Uterus (tissue), 4 donors: Measurements from ENCODE around the gene RAP1GDS1. TPM values are rescaled to one million over a fixed set of nuclear protein-coding genes. Genes with fewer than 3 reads are reported as not detected.
"Not testable (repeated sequence)": the region's sequence is repeated elsewhere in the genome, so short reads cannot be mapped to it uniquely, and the experiment has no call there.

Source experiments
- DNase-seq, 2 donors: peaks; one replicate each; pipeline ENCODE4 v3.0.0-alpha.2; 2019 to 2020
- H3K27ac ChIP-seq, 2 donors: fragments of 200-600 bp; sonication (generic); 1 replicate in 1 of 2; 2 replicates in 1 of 2; pipeline ENCODE4 v1.5.1; 2016 to 2018
- H3K27me3 ChIP-seq, 2 donors: fragments of 200-600 bp; sonication (generic); one replicate each; pipeline ENCODE4 v1.5.1; 2018 to 2019; ENCODE audit warnings: control low read depth in 1 of 2
- H3K36me3 ChIP-seq, 2 donors: fragments of 200-600 bp; sonication (generic); one replicate each; pipeline ENCODE4 v1.5.1; 2019; ENCODE audit warnings: control low read depth in 1 of 2
- H3K4me1 ChIP-seq, 2 donors: fragments of 200-600 bp; sonication (generic); one replicate each; pipeline ENCODE4 v1.5.1; 2018 to 2019; ENCODE audit warnings: control low read depth in 1 of 2
- H3K4me3 ChIP-seq, 2 donors: fragments of 200-600 bp; sonication (generic); 1 replicate in 1 of 2; 2 replicates in 1 of 2; pipeline ENCODE4 v1.5.1; 2018 to 2019; ENCODE audit warnings: mild to moderate bottlenecking in 1 of 2
- H3K9me3 ChIP-seq, 2 donors: fragments of 200-600 bp; sonication (generic); one replicate each; pipeline ENCODE4 v1.5.1; 2019; ENCODE audit warnings: control low read depth in 1 of 2
- POLR2A ChIP-seq, 2 donors: fragments of 450-650 bp; IDR thresholded peaks; one replicate each; pipeline ENCODE4 v1.6.1; 2016; ENCODE audit warnings: antibody characterized with exemption in 2 of 2, mild to moderate bottlenecking in 1 of 2, moderate library complexity in 1 of 2
- intact Hi-C: fragments of 100-400 bp; cut with DNase I; formaldehyde crosslinking; loops from one replicate; pipeline ENCODE4 v1.15.1; 2023; ENCODE audit warnings: low total_unique reads
- total RNA-seq, 4 donors: library from RNA; depleted of rRNA in 3 of 4; stranded (reverse); fragments of >200 nt in 3 of 4; gene quantifications; one replicate each; pipeline versions ENCODE4 v1.1.0 to v1.2.4, GENCODE V29; 2014 to 2023
- TF ChIP-seq, protein P1 (sequence below), 4 experiments: fragments of 200-600 bp in 2 of 4; fragments of 450-650 bp in 2 of 4; sonication (generic) in 2 of 4; IDR thresholded peaks; one replicate each; pipeline ENCODE4 v1.5.1; 2016 to 2019; ENCODE audit warnings: antibody characterized with exemption in 4 of 4, mild to moderate bottlenecking in 2 of 4, moderate library complexity in 1 of 4
- donor health status: DM: yes; HTN: yes; CAD: no.

RAP1GDS1 gene
- total RNA-seq, 4 donors from 2014 or later = 13.5 to 53.5 (median 42.0) TPM

DNA sequence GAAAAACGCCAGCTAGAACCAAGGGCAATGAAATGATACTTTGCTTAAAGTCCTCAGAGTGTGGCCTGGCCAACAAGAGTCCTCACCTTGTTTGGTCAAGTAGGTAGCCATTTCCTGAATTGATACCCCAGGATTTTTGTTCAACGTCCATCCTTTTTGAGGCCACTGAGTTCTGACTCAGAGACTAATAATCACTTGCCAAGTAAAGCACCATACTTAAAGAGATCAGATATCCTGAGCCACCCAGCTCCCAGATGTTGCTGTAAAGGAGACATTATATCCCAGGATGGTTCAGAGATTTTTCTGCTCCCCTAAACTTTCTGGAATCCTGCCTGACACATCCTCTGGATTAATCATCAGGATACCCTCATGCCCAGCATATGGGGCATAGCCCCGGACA lies 190.9 kb downstream of the RAP1GDS1 start:
- TF ChIP-seq, protein P1, sequence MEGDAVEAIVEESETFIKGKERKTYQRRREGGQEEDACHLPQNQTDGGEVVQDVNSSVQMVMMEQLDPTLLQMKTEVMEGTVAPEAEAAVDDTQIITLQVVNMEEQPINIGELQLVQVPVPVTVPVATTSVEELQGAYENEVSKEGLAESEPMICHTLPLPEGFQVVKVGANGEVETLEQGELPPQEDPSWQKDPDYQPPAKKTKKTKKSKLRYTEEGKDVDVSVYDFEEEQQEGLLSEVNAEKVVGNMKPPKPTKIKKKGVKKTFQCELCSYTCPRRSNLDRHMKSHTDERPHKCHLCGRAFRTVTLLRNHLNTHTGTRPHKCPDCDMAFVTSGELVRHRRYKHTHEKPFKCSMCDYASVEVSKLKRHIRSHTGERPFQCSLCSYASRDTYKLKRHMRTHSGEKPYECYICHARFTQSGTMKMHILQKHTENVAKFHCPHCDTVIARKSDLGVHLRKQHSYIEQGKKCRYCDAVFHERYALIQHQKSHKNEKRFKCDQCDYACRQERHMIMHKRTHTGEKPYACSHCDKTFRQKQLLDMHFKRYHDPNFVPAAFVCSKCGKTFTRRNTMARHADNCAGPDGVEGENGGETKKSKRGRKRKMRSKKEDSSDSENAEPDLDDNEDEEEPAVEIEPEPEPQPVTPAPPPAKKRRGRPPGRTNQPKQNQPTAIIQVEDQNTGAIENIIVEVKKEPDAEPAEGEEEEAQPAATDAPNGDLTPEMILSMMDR (IDR thresholded peaks at IDR 0.05) = no peak
- no peak for TF ChIP-seq POLR2A (IDR thresholded peaks at IDR 0.05)
- Histone ChIP-seq H3K27me3 (no peaks in the 10 kb centered on the region), H3K4me3 (no peak overlapping the region), H3K27ac (no peak overlapping the region), H3K36me3 (no peaks in the 10 kb centered on the region), H3K4me1 (no peaks in the 10 kb centered on the region), H3K9me3 (no peaks in the 10 kb centered on the region)
- intact Hi-C loops = no loop called here
- DNase-seq = no peak

DNA sequence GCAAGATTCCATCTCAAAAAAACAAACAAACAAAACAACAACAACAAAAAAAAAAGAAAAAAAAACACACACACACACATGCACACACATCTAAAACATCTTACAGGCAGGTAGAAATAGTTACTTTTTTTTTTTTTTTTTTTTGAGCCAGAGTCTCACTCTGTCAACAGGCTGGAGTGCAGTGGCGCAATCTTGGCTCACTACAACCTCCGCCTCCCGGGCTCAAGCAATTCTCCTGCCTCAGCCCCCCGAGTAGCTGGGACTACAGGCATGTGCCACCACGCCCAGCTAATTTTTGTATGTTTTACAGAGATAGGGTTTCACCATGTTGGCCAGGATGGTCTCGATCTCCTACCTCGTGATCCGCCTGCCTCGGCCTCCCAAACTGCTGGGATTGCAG lies 196.2 kb downstream of the RAP1GDS1 start:
- DNase-seq, intact Hi-C loops, H3K9me3 ChIP-seq, H3K4me1 ChIP-seq, H3K36me3 ChIP-seq, H3K27ac ChIP-seq, H3K27me3 ChIP-seq, H3K4me3 ChIP-seq: not testable (repeated sequence)

DNA sequence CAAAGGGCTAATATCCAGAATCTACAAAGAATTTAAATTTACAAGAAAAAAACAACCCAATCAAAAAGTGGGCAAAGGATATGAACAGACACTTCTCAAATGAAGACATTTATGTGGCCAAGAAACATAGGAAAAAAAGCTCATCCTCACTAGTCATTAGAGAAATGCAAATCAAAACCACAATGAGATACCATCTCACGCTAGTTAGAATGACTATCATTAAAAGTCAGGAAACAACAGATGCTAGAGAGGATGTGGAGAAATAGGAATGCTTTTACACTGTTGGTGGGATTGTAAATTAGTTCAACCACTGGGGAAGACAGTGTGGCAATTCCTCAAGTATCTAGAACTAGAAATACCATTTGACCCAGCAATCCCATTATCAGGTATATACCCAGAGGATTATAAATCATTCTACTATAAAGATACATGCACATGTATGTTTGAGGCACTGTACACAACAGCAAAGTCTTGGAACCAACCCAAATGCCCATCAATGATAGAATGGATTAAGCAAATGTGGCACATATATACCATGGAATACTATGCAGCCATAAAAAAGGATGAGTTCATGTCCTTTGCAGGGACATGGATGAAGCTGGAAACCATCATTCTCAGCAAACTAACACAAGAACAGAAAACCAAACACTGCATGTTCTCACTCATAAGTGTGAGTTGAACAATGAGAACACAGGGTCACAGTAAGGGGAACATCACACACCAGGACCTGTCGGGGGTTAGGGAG lies 200.1 kb downstream of the RAP1GDS1 start:
- DNase-seq, H3K4me3 ChIP-seq, intact Hi-C loops, H3K4me1 ChIP-seq, H3K36me3 ChIP-seq, H3K27me3 ChIP-seq, H3K9me3 ChIP-seq, H3K27ac ChIP-seq: not testable (repeated sequence)

DNA sequence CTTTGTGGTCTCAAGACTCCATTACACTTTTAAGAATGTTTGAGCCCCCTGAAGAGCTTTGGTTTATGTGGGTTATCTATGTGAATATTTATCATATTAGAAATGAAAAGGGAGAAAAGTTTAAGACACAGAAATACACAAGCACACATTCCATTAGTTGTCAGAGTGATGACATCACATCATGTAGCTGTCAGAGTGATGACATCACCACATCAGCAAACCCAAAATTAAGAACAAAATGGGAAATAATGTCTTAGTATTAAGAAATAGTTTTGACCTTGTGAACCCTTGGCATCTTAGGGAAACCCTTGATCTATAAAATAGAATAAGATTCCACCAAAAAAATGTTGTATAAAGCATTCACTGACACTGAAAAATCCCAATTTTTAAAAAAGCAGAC lies 201.3 kb downstream of the RAP1GDS1 start:
- intact Hi-C loops = no loop called here
- DNase-seq = no peak
- no peak for TF ChIP-seq POLR2A (IDR thresholded peaks at IDR 0.05)
- TF ChIP-seq, protein P1 (IDR thresholded peaks at IDR 0.05) = no peak

DNA sequence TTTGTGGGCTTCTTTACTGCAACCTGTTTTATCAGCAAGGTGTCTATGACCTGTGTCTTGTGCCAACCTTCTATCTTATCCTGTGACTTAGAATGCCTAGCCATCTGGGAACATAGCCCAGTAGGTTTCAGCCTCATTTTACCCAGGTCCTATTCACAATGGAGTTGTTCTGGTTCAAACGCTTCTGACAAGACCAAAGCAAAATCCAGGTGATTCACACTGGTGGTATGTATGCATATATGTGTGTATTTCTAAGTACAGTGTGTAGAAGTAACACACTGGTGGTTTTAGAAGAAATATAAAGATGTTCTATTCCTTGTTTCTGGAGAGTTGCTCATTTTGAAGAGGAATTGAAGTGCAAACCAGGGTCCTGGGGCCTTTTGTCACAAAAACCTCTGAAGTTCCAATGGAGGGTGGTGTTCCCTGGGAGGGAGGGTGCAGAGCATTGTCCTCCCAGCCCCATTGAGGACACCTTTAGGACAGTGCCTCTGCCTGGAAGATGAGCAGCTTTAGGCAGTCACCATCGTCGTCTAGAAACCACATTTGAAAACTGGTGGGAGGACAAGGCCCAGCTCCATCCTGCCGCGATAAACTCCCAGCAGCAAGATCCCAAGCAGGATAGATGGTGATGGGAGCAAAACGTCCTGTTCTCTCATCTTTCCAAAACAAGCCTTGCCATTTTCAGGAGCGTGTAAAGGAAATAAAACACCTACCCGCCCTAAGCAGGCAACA lies 205.8 kb downstream of the RAP1GDS1 start:
- no peak overlapping the region for H3K4me3 ChIP-seq
- H3K4me1 ChIP-seq = no peaks in the 10 kb centered on the region
- H3K36me3 ChIP-seq = no peaks in the 10 kb centered on the region
- peak overlapping the region in 1 of 2 donors; percentile 63 for H3K27ac ChIP-seq
- intact Hi-C loops = no loop called here
- DNase-seq = no peak
- TF ChIP-seq POLR2A (IDR thresholded peaks at IDR 0.05) = no peak
- TF ChIP-seq, protein P1 (IDR thresholded peaks at IDR 0.05) = no peak
- H3K9me3 ChIP-seq = no peaks in the 10 kb centered on the region
- H3K27me3 ChIP-seq = no peaks in the 10 kb centered on the region

More for the DNA sequence above, 201.3 kb downstream of the RAP1GDS1 start:
- Histone ChIP-seq H3K9me3 (no peaks in the 10 kb centered on the region), H3K27ac (no peak overlapping the region), H3K27me3 (no peaks in the 10 kb centered on the region), H3K36me3 (no peaks in the 10 kb centered on the region), H3K4me1 (no peaks in the 10 kb centered on the region), H3K4me3 (no peak overlapping the region)

DNA sequence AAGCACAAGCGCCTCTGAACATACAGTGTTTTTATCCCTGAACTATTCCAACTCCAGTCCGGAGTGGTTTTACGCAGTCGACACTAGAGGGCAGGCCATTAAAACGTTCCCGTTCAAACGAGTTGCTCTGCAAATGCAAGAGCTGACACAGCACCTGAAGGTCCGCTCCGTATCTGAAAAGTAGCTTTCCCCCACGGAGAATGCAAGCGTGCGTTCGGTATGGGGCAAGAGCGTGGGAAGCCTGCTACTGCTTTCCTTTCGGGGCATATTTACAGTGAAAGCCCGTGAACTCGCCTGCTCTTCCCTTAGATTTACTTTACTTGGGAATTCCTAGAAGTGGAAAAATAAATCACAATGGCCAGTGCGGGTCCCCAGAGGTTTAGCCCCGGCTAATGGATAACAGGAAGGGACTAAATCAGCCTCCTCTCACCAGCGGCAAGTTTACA lies 206.5 kb downstream of the RAP1GDS1 start:
- peak overlapping the region in 1 of 2 donors; percentile 25 for H3K4me3 ChIP-seq
- intact Hi-C loops = no loop called here
- DNase-seq = peak; percentile 76 to 85
- no peaks in the 10 kb centered on the region for H3K27me3 ChIP-seq
- H3K27ac ChIP-seq = peak overlapping the region; percentile 47 to 63
- H3K36me3 ChIP-seq = no peaks in the 10 kb centered on the region
- no peaks in the 10 kb centered on the region for H3K9me3 ChIP-seq
- TF ChIP-seq, protein P1 (IDR thresholded peaks at IDR 0.05) = peak; percentile 76 to 88 (median 80)
- no peak for TF ChIP-seq POLR2A (IDR thresholded peaks at IDR 0.05)
- no peaks in the 10 kb centered on the region for H3K4me1 ChIP-seq
